Ovary (tissue), 3 donors: ENCODE results near the gene FARP2.

ENCODE experiments used
- EP300 ChIP-seq: sonication (generic); formaldehyde crosslinking; IDR thresholded peaks from one replicate; pipeline ENCODE4 v1.6.1; 2017; ENCODE audit warnings: antibody characterized with exemption
- POLR2A ChIP-seq: fragments of 450-650 bp; IDR thresholded peaks from one replicate; pipeline ENCODE4 v1.6.1; 2017; ENCODE audit warnings: antibody characterized with exemption, mild to moderate bottlenecking, moderate library complexity
- TF ChIP-seq, protein P1 (sequence below), 3 donors: fragments of 450-650 bp in 2 of 3; fragments of 200-600 bp in 1 of 3; IDR thresholded peaks; one replicate each; pipeline versions ENCODE4 v1.5.1 to v1.8.0; 2016 to 2022; ENCODE audit warnings: antibody characterized with exemption in 3 of 3, mild to moderate bottlenecking in 1 of 3
- donor health status: DM: no; HTN: no; CAD: no.

DNA sequence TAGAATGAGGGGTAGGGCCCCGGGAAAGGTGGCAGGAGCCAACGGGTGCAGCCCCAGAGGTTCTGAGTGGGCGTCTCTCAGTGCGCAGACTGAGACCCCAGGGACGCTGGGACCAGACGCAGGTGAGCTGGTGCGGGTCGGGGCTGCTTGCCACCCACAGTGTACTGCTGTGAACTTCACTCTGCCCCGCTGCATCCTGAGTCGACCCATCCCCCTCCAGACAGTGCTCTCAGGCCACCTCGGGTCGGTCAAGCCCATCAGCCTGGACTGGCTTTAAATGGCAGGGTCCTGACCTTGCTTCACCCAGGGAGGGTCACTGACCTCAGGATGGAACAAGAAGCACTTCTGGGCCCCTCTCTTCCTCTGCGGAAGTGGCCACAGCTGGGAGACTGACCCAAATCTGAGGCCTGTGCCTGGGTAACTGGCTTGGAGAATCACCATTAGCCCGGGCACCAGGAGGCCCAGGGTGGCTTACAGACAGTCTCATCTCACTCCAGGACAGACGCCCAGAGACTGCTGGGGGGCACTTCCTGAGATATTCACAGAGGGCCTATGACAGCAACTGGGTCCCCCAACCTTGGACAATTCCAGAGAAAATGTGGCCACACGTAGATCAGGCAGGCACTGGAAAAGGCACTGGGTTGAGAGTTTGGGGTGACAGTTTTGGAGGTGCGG is 178.8 kb downstream of the FARP2 start:
- no peak for TF ChIP-seq POLR2A
- TF ChIP-seq, protein P1, sequence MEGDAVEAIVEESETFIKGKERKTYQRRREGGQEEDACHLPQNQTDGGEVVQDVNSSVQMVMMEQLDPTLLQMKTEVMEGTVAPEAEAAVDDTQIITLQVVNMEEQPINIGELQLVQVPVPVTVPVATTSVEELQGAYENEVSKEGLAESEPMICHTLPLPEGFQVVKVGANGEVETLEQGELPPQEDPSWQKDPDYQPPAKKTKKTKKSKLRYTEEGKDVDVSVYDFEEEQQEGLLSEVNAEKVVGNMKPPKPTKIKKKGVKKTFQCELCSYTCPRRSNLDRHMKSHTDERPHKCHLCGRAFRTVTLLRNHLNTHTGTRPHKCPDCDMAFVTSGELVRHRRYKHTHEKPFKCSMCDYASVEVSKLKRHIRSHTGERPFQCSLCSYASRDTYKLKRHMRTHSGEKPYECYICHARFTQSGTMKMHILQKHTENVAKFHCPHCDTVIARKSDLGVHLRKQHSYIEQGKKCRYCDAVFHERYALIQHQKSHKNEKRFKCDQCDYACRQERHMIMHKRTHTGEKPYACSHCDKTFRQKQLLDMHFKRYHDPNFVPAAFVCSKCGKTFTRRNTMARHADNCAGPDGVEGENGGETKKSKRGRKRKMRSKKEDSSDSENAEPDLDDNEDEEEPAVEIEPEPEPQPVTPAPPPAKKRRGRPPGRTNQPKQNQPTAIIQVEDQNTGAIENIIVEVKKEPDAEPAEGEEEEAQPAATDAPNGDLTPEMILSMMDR (IDR thresholded peaks at IDR 0.05) = no peak
- no peak for TF ChIP-seq EP300
